ENCODE data around the gene PLEK2.

The PLEK2 gene

DNA sequence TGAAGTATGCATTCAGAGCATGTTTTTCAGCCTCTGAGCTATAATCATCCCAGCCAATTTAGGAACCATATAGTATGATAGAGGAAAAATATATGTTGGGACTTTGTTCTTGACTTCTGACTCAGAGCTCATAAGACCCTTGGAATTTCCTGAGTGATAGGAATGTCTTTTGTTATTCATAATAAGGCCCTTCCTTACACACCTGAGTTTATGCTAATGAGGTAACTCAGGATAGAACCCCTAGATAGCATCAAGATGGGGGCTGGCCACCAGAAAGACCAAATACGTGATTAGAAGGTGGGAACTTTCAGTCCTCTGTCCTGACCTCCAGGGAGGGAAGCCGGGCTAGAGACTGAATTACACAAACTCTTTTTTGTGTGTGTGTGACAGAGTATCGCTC is 32.4 kb upstream of the PLEK2 start:
- no peaks in the 10 kb centered on the region for H3K79me2 ChIP-seq (ENCODE audit: insufficient read depth, low read length)
- H4K20me1 ChIP-seq (ENCODE audit: insufficient read depth, low read length) = no peaks in the 10 kb centered on the region
- no peak overlapping the region for H3K27ac ChIP-seq (ENCODE audit: low read depth, low read length, poor library complexity, severe bottlenecking)
- no peaks in the 10 kb centered on the region for H3K27me3 ChIP-seq (ENCODE audit: insufficient read depth, low read length)
- no peak overlapping the region for H3K4me3 ChIP-seq (ENCODE audit: low read depth, low read length, poor library complexity, severe bottlenecking)
- no peaks in the 10 kb centered on the region for H3F3A ChIP-seq (ENCODE audit: insufficient read depth, low read length)
- TF ChIP-seq CTCF (IDR thresholded peaks at IDR 0.05; ENCODE audit: low read length) (no peak), EZH2 (IDR thresholded peaks at IDR 0.05; ENCODE audit: borderline replicate concordance, low read length) (no peak)
- H3K36me3 ChIP-seq (ENCODE audit: insufficient read depth, low read length) = no peaks in the 10 kb centered on the region
- H3K9me2 ChIP-seq (ENCODE audit: low read depth, low read length) = no peaks in the 10 kb centered on the region
- H3K9ac ChIP-seq (ENCODE audit: low read length) = no peak overlapping the region
- no peak overlapping the region for H3K4me2 ChIP-seq (ENCODE audit: low read length)
- H3K4me1 ChIP-seq (ENCODE audit: insufficient read depth, low read length, severe bottlenecking) = no peaks in the 10 kb centered on the region
- no peaks in the 10 kb centered on the region for H3K9me3 ChIP-seq (ENCODE audit: low read length)
- no peak overlapping the region for H2AFZ ChIP-seq (ENCODE audit: low read length)

DNA sequence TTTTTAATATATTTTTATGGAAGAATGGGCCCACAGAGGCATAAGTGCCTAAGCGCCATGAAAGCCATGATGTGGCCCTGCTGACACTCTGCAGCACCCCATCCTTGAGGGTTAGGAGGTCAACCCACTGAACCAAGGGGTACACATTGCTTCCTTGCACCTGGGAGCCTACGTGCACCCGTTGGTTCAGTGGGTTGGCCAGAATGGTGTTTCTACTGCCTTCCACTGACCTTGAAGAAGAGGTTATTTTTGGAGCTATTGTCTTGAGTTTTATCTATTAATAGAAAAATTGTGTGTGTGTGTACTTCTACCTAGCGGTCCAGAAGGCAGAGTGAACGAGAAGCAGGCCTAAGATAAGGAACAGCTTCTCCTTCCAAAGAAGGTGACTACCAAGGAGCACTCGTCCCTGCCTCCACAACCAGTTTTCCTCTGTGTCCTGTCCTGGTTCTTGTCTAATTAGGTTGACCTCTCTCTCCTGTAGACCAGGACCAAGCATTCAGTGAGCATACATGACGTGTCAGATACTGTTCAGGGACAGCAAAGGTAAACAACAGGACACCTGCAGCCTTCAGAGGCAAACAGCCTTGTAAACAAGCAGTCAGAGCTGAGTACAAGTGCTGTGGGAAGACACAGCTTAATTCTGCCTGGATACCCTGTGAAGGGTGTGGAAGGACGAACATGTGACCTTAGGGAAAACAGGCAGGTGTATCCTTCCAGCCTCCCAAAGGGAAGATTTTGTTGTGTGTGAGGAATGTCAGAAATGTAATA is 30.4 kb upstream of the PLEK2 start:
- Histone ChIP-seq H3K9ac (ENCODE audit: low read length) (no peak overlapping the region), H3K36me3 (ENCODE audit: insufficient read depth, low read length) (no peaks in the 10 kb centered on the region), H3K27me3 (ENCODE audit: insufficient read depth, low read length) (no peaks in the 10 kb centered on the region), H3K9me2 (ENCODE audit: low read depth, low read length) (no peaks in the 10 kb centered on the region), H3K4me2 (ENCODE audit: low read length) (no peak overlapping the region), H3K4me1 (ENCODE audit: insufficient read depth, low read length, severe bottlenecking) (no peaks in the 10 kb centered on the region), H4K20me1 (ENCODE audit: insufficient read depth, low read length) (no peaks in the 10 kb centered on the region), H3K79me2 (ENCODE audit: insufficient read depth, low read length) (no peaks in the 10 kb centered on the region), H2AFZ (ENCODE audit: low read length) (no peak overlapping the region), H3K4me3 (ENCODE audit: low read depth, low read length, poor library complexity, severe bottlenecking) (no peak overlapping the region), H3F3A (ENCODE audit: insufficient read depth, low read length) (no peaks in the 10 kb centered on the region), H3K27ac (ENCODE audit: low read depth, low read length, poor library complexity, severe bottlenecking) (no peak overlapping the region), H3K9me3 (ENCODE audit: low read length) (no peaks in the 10 kb centered on the region)
- TF ChIP-seq CTCF (IDR thresholded peaks at IDR 0.05; ENCODE audit: low read length) = no peak

DNA sequence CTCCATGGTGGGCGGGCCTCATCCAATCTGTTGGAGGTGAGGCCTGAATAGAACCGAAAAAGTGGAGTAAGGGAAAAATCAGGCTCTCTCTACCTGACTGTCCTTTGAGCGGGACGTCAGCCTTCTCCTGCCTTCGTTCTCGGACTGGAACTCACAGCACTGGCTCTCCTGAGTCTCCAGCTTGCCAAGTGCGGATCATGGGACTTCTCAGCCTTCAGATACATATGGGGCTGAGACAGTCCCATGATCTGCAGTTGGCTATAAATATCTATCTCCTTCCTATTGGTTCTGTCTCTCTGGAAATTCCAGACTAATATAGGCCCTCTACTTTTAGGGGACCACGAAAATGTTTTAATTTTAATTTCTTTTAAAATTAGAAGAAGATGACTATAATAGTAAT is 29.7 kb upstream of the PLEK2 start:
- Histone ChIP-seq H3K9ac (ENCODE audit: low read length) (no peak overlapping the region), H3K4me1 (ENCODE audit: insufficient read depth, low read length, severe bottlenecking) (no peaks in the 10 kb centered on the region), H3F3A (ENCODE audit: insufficient read depth, low read length) (no peaks in the 10 kb centered on the region), H2AFZ (ENCODE audit: low read length) (no peak overlapping the region), H3K27me3 (ENCODE audit: insufficient read depth, low read length) (no peaks in the 10 kb centered on the region), H4K20me1 (ENCODE audit: insufficient read depth, low read length) (no peaks in the 10 kb centered on the region), H3K4me3 (ENCODE audit: low read depth, low read length, poor library complexity, severe bottlenecking) (no peak overlapping the region), H3K27ac (ENCODE audit: low read depth, low read length, poor library complexity, severe bottlenecking) (no peak overlapping the region), H3K79me2 (ENCODE audit: insufficient read depth, low read length) (no peaks in the 10 kb centered on the region), H3K9me2 (ENCODE audit: low read depth, low read length) (no peaks in the 10 kb centered on the region), H3K9me3 (ENCODE audit: low read length) (no peaks in the 10 kb centered on the region), H3K36me3 (ENCODE audit: insufficient read depth, low read length) (no peaks in the 10 kb centered on the region), H3K4me2 (ENCODE audit: low read length) (no peak overlapping the region)
- TF ChIP-seq CTCF (IDR thresholded peaks at IDR 0.05; ENCODE audit: low read length) (no peak), EZH2 (IDR thresholded peaks at IDR 0.05; ENCODE audit: borderline replicate concordance, low read length) (no peak)
